Daoy (cell line): Measurements from ENCODE around the gene POLR2J3. TPM values are rescaled to one million over a fixed set of nuclear protein-coding genes. Genes with fewer than 3 reads are reported as not detected.
"Not testable (repeated sequence)": the region's sequence is repeated elsewhere in the genome, so short reads cannot be mapped to it uniquely, and the experiment has no call there.

Experiments used
- DNase-seq: peaks from one replicate; pipeline ENCODE4 v3.0.0-alpha.2; 2015; ENCODE audit warnings: low read depth
- total RNA-seq: library from RNA; depleted of rRNA; stranded (reverse); fragments of >200 nt; shearing (Covaris generic); gene quantifications from 2 replicates; pipeline ENCODE4 v1.2.3, GENCODE V29; 2014; rRNA removed

The POLR2J3 gene
- total RNA-seq, 1 experiment from 2014 or later, result 13.9 TPM

GRCh38 chr7:102520797-102521196, 51.6 kb downstream of the POLR2J3 start:
- not testable (repeated sequence) for DNase-seq

- DNase-seq, result peak; percentile 16
These were observed 54.7 kb downstream of the POLR2J3 start, which contains the start of gene RASA4B for GRCh38 chr7:102517550-102518147. RASA4B (minus strand) TSS chr7:102517777; CDS start chr7:102517710, 67 bp downstream.

Other genes with a start within 250 kb of the POLR2J3 start
- not detected in 2 replicates for gene SPDYE6, start 216.1 kb downstream of the POLR2J3 start, total RNA-seq
- 52.5 and 64.1 TPM in 2 replicates for gene PRKRIP1, start 176.2 kb downstream of the POLR2J3 start, total RNA-seq
- gene ORAI2, start 139.0 kb downstream of the POLR2J3 start, total RNA-seq, result 42.8 and 59.5 TPM in 2 replicates
- 34.6 and 66.4 TPM in 2 replicates for gene ALKBH4, start 107.7 kb downstream of the POLR2J3 start, total RNA-seq
- 112 and 165 TPM in 2 replicates for gene LRWD1, start 107.6 kb downstream of the POLR2J3 start, total RNA-seq
- gene POLR2J, start 93.7 kb downstream of the POLR2J3 start, total RNA-seq, result 41.0 and 60.1 TPM in 2 replicates
- 0.95 TPM in 1 of 2 replicates, not detected in the other for gene RASA4B, start 54.8 kb downstream of the POLR2J3 start, total RNA-seq
- gene UPK3BL2, start 28.9 kb downstream of the POLR2J3 start, total RNA-seq, result 1.4 TPM in 1 of 2 replicates, not detected in the other
- gene SPDYE2, start 21.4 kb downstream of the POLR2J3 start, total RNA-seq, result not detected in 2 replicates
- 1.8 and 7.7 TPM in 2 replicates for gene RASA4, start 44.2 kb upstream of the POLR2J3 start, total RNA-seq
- 19.8 and 20.9 TPM in 2 replicates for gene UPK3BL1, start 70.2 kb upstream of the POLR2J3 start, total RNA-seq
- not detected in 2 replicates for gene SPDYE2B, start 77.7 kb upstream of the POLR2J3 start, total RNA-seq
- 0.27 and 1.4 TPM in 2 replicates for gene POLR2J2, start 99.1 kb upstream of the POLR2J3 start, total RNA-seq
- gene FAM185A, start 176.4 kb upstream of the POLR2J3 start, total RNA-seq, result 16.3 and 18.4 TPM in 2 replicates